Measurements from ENCODE around the gene WNT1.

WNT1 gene

DNA sequence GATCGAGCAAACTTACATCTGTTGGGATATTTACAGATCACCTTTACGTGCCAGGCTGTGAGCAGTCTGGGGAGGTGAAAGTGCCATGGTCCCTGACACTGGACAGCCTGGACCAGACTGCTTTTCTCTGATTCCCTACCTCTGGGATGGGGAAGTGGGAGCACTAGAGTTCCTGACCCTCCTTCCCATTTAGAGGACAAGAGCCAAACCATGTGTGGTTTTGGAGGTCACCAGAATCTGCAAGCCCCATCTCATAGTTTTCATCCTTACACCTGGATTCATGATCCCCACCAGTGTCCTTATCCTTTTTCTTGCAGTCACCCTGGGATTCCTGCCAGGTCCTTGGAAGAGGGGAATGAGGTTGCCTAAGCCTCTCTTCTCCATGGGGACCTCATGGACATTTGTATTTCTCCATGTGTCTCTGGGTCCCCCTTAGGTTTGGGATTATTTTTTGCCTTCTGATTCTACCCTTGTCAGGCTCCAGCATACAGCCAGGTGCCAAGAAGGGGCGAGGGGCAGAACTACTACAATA lies 5.1 kb upstream of the WNT1 start:
- TF ChIP-seq, protein P1, sequence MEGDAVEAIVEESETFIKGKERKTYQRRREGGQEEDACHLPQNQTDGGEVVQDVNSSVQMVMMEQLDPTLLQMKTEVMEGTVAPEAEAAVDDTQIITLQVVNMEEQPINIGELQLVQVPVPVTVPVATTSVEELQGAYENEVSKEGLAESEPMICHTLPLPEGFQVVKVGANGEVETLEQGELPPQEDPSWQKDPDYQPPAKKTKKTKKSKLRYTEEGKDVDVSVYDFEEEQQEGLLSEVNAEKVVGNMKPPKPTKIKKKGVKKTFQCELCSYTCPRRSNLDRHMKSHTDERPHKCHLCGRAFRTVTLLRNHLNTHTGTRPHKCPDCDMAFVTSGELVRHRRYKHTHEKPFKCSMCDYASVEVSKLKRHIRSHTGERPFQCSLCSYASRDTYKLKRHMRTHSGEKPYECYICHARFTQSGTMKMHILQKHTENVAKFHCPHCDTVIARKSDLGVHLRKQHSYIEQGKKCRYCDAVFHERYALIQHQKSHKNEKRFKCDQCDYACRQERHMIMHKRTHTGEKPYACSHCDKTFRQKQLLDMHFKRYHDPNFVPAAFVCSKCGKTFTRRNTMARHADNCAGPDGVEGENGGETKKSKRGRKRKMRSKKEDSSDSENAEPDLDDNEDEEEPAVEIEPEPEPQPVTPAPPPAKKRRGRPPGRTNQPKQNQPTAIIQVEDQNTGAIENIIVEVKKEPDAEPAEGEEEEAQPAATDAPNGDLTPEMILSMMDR (IDR thresholded peaks at IDR 0.05; ENCODE audit: low read depth, low read length, missing control alignments), result no peak
- DNase-seq, result no peak
- H3K36me3 ChIP-seq (replicated peaks), result no peaks in the 10 kb centered on the region
- in situ Hi-C loops (cut with HindIII; ENCODE audit: low pct_ligation_motif_present, low sequenced_read_pairs), result no loop called here
- H3K27me3 ChIP-seq (replicated peaks), result peaks cover 40% of the 10 kb centered on the region
- H3K27ac ChIP-seq, result no peak overlapping the region
- H3K4me3 ChIP-seq (ENCODE audit: low read depth, low read length), result no peak overlapping the region

DNA sequence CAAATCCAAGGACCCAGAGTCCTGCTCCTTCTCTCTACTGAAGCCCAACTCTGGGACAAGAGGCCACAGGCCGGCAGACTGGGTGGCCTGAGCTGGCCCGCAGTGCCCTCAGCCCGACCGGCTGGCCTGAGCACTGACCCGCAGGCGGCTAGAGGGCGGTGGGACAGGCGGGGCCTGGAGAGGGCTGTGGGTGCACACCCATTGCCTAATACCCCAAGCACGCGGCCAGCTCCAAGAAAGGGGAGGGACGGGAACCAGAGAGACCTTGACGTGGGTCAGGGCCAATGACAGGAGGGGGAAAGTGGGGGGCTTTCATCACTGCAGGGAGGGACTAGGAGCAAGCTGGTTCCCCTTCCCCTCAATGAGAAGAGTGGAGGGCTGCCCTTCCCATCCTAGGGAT lies 4.6 kb upstream of the WNT1 start:
- TF ChIP-seq, protein P1 (IDR thresholded peaks at IDR 0.05; ENCODE audit: low read depth, low read length, missing control alignments), result no peak
- DNase-seq, result no peak
- no peak overlapping the region for H3K27ac ChIP-seq
- H3K36me3 ChIP-seq (replicated peaks), result no peaks in the 10 kb centered on the region
- H3K4me3 ChIP-seq (ENCODE audit: low read depth, low read length), result no peak overlapping the region
- H3K27me3 ChIP-seq (replicated peaks), result peaks cover 45% of the 10 kb centered on the region
- in situ Hi-C loops (cut with HindIII; ENCODE audit: low pct_ligation_motif_present, low sequenced_read_pairs), result no loop called here

DNA sequence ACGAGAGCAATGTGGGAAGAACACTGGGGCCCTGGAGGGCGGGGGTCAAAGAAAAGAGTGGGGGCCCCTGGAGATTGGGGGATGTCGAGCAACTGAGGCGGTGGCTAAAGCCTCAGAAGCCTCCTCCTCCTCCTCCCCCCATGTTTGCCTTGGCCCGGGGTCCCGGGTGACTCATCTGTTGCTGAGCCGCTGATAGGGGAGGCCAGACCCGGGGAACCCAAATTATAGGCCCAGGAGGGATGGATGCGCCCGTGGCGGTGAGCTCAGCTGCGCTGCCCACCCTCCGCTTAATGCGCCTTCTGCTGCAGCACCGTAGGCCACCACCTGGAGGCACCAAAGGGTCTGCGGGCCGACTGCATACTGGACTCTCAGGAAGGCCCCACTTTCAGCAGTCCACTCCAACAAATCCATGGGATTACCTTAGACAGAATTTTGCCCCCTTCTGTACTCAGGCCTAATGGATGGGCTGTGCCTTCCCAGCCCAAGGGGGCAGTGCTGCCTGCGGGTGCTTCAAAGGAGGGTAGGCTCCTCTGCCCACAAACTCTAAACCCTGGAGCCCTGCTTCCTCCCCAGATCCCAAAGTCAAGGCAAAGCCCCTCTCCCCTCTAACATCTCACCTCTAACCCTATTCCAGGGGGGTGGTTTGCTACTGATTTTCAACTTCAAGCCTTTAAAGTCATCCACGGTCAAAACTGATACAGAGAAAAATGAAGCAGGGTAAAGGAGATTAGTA lies 4.0 kb upstream of the WNT1 start:
- peaks cover 49% of the 10 kb centered on the region for H3K27me3 ChIP-seq (replicated peaks)
- no peak overlapping the region for H3K4me3 ChIP-seq (ENCODE audit: low read depth, low read length)
- TF ChIP-seq, protein P1 (IDR thresholded peaks at IDR 0.05; ENCODE audit: low read depth, low read length, missing control alignments), result peak; percentile 87
- peak; percentile 61 for DNase-seq
- in situ Hi-C loops (cut with HindIII; ENCODE audit: low pct_ligation_motif_present, low sequenced_read_pairs), result no loop called here
- H3K27ac ChIP-seq, result no peak overlapping the region
- no peaks in the 10 kb centered on the region for H3K36me3 ChIP-seq (replicated peaks)

DNA sequence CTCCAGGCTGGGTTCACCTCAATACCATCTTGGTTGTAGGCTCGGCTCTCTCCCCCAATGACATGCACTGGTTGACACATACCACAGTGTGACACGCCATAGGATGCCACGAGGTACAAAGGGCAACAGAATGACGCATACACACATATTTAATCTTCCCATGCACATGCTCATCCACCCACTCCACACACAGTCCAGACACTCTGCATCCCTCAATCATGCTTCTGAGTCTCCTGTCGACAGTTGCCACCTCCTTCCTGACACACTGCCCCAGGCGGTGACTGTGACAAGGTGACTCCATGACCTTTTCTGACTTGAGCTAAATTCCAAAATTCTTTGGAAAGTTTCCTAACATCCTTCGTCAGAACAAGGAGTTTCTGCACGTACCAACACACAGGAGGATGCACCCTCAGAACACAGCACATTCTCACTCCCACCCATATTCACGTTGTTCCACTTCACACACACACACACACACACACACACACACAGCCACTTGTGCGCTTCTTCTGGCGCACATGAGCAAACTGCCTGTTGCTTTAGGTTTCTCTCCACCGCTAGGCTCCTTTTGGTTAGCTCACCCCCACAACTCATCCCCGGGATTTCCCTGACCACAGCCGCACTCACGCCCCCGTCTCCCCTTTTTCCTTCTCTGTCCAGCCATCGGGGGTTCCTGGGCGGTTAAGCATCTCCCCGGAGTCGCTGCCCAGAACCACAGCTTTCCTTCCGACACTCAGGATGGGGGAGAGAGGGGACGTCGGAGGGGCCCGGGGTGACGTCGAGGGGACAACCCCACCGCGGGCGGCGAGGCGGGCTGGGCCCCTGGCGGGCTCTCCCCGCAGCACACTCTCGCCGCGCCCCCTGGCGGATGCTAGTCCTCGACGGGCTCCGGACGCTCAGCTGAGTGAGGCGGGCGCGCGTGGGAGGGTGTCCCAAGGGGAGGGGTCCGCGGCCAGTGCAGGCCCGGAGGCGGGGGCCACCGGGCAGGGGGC lies 536 bp upstream of the WNT1 start:
- peak; percentile 66 for DNase-seq
- Histone ChIP-seq H3K36me3 (replicated peaks) (no peaks in the 10 kb centered on the region), H3K4me3 (ENCODE audit: low read depth, low read length) (no peak overlapping the region), H3K27me3 (replicated peaks) (peaks cover 53% of the 10 kb centered on the region), H3K27ac (no peak overlapping the region)
- TF ChIP-seq, protein P1 (IDR thresholded peaks at IDR 0.05; ENCODE audit: low read depth, low read length, missing control alignments), result peak; percentile 65
- in situ Hi-C loops (cut with HindIII; ENCODE audit: low pct_ligation_motif_present, low sequenced_read_pairs), result no loop called here

DNA sequence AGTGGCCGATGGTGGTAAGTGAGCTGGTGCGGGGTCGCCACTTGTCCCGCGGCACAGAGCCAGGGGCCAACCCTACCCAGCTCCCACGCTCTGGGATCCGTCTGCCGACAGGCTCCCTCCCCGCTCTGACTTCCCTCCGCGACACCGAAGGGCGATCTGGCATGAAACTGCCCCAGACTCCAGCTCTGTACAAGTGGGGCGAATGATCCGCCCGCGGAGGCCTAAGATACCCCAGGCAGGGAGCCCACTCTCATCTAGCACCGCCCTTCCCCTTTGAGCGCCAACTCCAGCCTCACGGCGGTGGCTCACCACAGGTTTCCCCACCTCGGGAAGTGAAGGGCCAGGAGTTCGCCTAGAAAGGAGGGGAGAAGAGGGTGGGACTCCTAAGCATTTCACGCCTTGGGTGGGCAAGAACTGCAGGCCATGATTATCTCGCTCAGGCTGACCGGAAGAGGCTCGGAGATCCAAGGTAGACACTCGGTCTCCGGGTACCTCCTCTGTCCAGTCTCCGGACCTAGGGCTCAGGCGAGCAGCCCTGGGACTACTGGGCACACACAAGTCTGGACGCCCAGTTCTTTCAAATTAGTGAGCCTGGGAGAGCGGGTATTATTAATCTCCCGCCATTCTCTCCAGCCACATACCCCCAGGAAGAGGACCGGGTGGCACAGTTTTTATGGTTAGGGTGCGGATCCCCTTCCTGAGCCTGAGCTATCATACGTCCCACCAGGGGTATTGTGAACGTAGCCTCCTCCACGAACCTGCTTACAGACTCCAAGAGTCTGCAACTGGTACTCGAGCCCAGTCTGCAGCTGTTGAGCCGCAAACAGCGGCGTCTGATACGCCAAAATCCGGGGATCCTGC lies 849 bp downstream of the WNT1 start:
- Histone ChIP-seq H3K27ac (no peak overlapping the region), H3K27me3 (replicated peaks) (peaks cover 61% of the 10 kb centered on the region), H3K4me3 (ENCODE audit: low read depth, low read length) (no peak overlapping the region), H3K36me3 (replicated peaks) (no peaks in the 10 kb centered on the region)
- TF ChIP-seq, protein P1 (IDR thresholded peaks at IDR 0.05; ENCODE audit: low read depth, low read length, missing control alignments), result no peak
- DNase-seq, result no peak
- in situ Hi-C loops (cut with HindIII; ENCODE audit: low pct_ligation_motif_present, low sequenced_read_pairs), result no loop called here
